H1 (cell line): Measurements from ENCODE around the gene POLN. TPM values are rescaled to one million over a fixed set of nuclear protein-coding genes. Genes with fewer than 3 reads are reported as not detected.

ENCODE experiments used
- POLR2A ChIP-seq, 2 experiments: IDR thresholded peaks; 1 replicate in 1 of 2; 2 replicates in 1 of 2; pipeline ENCODE4 v1.6.1; 2011; ENCODE audit warnings: low read depth in 2 of 2, low read length in 2 of 2, mild to moderate bottlenecking in 2 of 2; ENCODE audit errors: control extremely low read depth in 1 of 2
- RAD21 ChIP-seq, 2 experiments: IDR thresholded peaks in 1 of 2; conservative IDR thresholded peaks in 1 of 2; 2 replicates each; pipeline ENCODE4 v1.6.1; 2011; ENCODE audit warnings: low read depth in 2 of 2, low read length in 2 of 2, improper control_type of control experiment in 1 of 2, inconsistent platforms in 1 of 2, mild to moderate bottlenecking in 1 of 2, moderate library complexity in 1 of 2
- RXRA ChIP-seq: IDR thresholded peaks from 2 replicates; pipeline ENCODE4 v1.6.1; 2011; ENCODE audit warnings: low read depth, mild to moderate bottlenecking, low read length, moderate library complexity; ENCODE audit not compliant: insufficient read depth
- SIN3A ChIP-seq, 2 experiments: IDR thresholded peaks in 1 of 2; conservative IDR thresholded peaks in 1 of 2; 2 replicates each; pipeline ENCODE4 v1.6.1; 2011 to 2012; ENCODE audit warnings: low read length in 2 of 2, improper control_type of control experiment in 1 of 2, low read depth in 1 of 2, mild to moderate bottlenecking in 1 of 2
- SRF ChIP-seq: IDR thresholded peaks from 2 replicates; pipeline ENCODE4 v1.6.1; 2011; ENCODE audit warnings: mild to moderate bottlenecking, low read depth, low read length, moderate library complexity
- TAF1 ChIP-seq: IDR thresholded peaks from 2 replicates; pipeline ENCODE4 v1.6.1; 2011; ENCODE audit warnings: mild to moderate bottlenecking, low read depth, low read length
- polyA plus RNA-seq, 7 experiments: library from polyadenylated mRNA; depleted of rRNA in 3 of 7; stranded (reverse) in 5 of 7; unstranded in 2 of 7; fragments of >200 nt in 5 of 7; fragments of 200-250 nt in 2 of 7; gene quantifications; 1 replicate in 5 of 7; 2 replicates in 1 of 7; 4 replicates in 1 of 7; pipeline versions ENCODE4 v1.2.1 to v1.2.3, GENCODE V29; 2011 to 2013; ENCODE audit warnings: missing spikeins in 2 of 7, mixed read lengths in 2 of 7
- total RNA-seq: library from RNA; stranded (reverse); fragmentation: NEBNext Ultra II Directional; extraction: Animal tissue kit (Norgen Biotek cat#: 25700); gene quantifications from 2 replicates; pipeline ENCODE4 v1.2.1, GENCODE V29; 2021
- TF ChIP-seq, protein P1 (sequence below): IDR thresholded peaks from 2 replicates; pipeline ENCODE4 v1.6.1; 2012; ENCODE audit warnings: low read length, inconsistent platforms
- TF ChIP-seq, protein P2 (sequence below), 3 experiments: IDR thresholded peaks; 1 replicate in 2 of 3; 2 replicates in 1 of 3; pipeline versions ENCODE4 v1.5.1 to v1.6.1; 2011; ENCODE audit warnings: low read length in 3 of 3, mild to moderate bottlenecking in 3 of 3, inconsistent platforms in 2 of 3, low read depth in 1 of 3, moderate library complexity in 1 of 3; ENCODE audit not compliant: insufficient read depth in 1 of 3; ENCODE audit errors: control extremely low read depth in 1 of 3

Gene POLN
- total and polyA plus RNA-seq, 2 of the 8 experiments (the other 6 are each of a cell fraction or from before 2014, with no cell fraction given) = 0.98 to 1.5 TPM

DNA sequence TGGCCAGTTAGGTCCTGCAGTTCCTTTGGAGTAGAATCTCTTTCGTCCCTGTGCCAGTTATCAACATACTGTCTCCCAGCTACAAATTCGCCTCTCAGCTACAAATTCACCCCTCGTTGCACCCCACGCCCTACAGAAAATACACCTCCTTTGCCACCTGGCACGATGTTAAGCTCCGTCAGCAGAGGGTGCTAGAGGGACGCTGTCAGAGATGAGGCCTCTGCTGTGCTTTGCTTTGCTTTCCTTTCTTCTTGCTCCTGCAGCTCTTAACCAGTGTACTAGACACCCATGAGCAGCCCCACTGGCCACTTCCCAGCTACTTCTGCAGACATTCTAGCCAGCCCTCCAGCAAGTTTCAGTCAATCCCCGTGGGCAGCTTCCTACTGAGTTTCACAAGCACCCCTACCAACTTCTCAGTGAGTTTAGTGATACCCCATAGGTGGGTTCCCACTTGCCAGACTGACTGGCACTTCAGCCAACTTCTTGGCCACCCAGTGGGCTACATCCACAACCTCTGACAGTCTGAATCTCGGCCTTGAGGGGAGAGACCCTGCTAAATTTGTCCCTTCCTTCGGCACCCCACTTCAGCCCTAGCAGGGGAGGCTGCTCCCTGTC, 21.8 kb downstream of the POLN start (continued):
- TF ChIP-seq, protein P1, sequence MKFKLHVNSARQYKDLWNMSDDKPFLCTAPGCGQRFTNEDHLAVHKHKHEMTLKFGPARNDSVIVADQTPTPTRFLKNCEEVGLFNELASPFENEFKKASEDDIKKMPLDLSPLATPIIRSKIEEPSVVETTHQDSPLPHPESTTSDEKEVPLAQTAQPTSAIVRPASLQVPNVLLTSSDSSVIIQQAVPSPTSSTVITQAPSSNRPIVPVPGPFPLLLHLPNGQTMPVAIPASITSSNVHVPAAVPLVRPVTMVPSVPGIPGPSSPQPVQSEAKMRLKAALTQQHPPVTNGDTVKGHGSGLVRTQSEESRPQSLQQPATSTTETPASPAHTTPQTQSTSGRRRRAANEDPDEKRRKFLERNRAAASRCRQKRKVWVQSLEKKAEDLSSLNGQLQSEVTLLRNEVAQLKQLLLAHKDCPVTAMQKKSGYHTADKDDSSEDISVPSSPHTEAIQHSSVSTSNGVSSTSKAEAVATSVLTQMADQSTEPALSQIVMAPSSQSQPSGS = no peak
- TF ChIP-seq TAF1 (no peak), RAD21 (IDR thresholded peaks at IDR 0.05 in 1 of 2, conservative IDR thresholded peaks at IDR 0.05 in 1 of 2; ENCODE audit: low read depth in 2 of 2, low read length in 2 of 2) (peak; percentile 96 to 98), POLR2A (IDR thresholded peaks at IDR 0.05; ENCODE audit: control extremely low read depth in 1 of 2, low read depth in 2 of 2, low read length in 2 of 2) (no peak), RXRA (no peak), SRF (no peak), SIN3A (conservative IDR thresholded peaks at IDR 0.05 in 1 of 2, IDR thresholded peaks at IDR 0.05 in 1 of 2; ENCODE audit: low read depth in 1 of 2, low read length in 2 of 2) (0 out of 4 replicates have a peak, but pooled peaks have one; percentile 19 to 63)
- TF ChIP-seq, protein P2, sequence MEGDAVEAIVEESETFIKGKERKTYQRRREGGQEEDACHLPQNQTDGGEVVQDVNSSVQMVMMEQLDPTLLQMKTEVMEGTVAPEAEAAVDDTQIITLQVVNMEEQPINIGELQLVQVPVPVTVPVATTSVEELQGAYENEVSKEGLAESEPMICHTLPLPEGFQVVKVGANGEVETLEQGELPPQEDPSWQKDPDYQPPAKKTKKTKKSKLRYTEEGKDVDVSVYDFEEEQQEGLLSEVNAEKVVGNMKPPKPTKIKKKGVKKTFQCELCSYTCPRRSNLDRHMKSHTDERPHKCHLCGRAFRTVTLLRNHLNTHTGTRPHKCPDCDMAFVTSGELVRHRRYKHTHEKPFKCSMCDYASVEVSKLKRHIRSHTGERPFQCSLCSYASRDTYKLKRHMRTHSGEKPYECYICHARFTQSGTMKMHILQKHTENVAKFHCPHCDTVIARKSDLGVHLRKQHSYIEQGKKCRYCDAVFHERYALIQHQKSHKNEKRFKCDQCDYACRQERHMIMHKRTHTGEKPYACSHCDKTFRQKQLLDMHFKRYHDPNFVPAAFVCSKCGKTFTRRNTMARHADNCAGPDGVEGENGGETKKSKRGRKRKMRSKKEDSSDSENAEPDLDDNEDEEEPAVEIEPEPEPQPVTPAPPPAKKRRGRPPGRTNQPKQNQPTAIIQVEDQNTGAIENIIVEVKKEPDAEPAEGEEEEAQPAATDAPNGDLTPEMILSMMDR (IDR thresholded peaks at IDR 0.05; ENCODE audit: control extremely low read depth in 1 of 3, insufficient read depth in 1 of 3, low read depth in 1 of 3, low read length in 3 of 3) = peak; percentile 89 to 99 (median 93)
